Fibroblast of lung (primary cell): ENCODE results near the gene ZNF593. TPM values are rescaled to one million over a fixed set of nuclear protein-coding genes. Genes with fewer than 3 reads are reported as not detected.

ENCODE experiments used
- DNase-seq, 2 donors: peaks; one replicate each; pipeline versions ENCODE4 v3.0.0 to v3.0.0-alpha.2; 2010; ENCODE audit warnings: low read depth in 2 of 2
- H2AFZ ChIP-seq: 2 replicates; pipeline ENCODE4 v1.5.1; 2012; ENCODE audit warnings: low read length, control low read depth, inconsistent platforms
- H3K27ac ChIP-seq: 2 replicates; pipeline ENCODE4 v1.5.1; 2011; ENCODE audit warnings: low read length, control low read depth; ENCODE audit not compliant: insufficient read depth
- H3K27me3 ChIP-seq: 2 replicates; pipeline ENCODE4 v1.5.1; 2011; ENCODE audit warnings: mild to moderate bottlenecking, low read length; ENCODE audit not compliant: control insufficient read depth, insufficient read depth
- H3K36me3 ChIP-seq: 2 replicates; pipeline ENCODE4 v1.5.1; 2011; ENCODE audit warnings: low read length; ENCODE audit not compliant: control insufficient read depth, insufficient read depth
- H3K4me1 ChIP-seq: 2 replicates; pipeline ENCODE4 v1.5.1; 2011; ENCODE audit warnings: low read length; ENCODE audit not compliant: control insufficient read depth, insufficient read depth; ENCODE audit errors: extremely low read depth
- H3K4me2 ChIP-seq: 2 replicates; pipeline ENCODE4 v1.5.1; 2011; ENCODE audit warnings: low read length, control low read depth; ENCODE audit not compliant: insufficient read depth; ENCODE audit errors: extremely low read depth
- H3K4me3 ChIP-seq, 4 experiments: fragments of 200-600 bp in 1 of 4; sonication (generic) in 1 of 4; replicated peaks in 1 of 4; 2 replicates each; pipeline ENCODE4 v1.5.1; 2011 to 2016; ENCODE audit warnings: low read length in 4 of 4, low read depth in 3 of 4, mild to moderate bottlenecking in 3 of 4, control low read depth in 2 of 4, inconsistent platforms in 1 of 4, mixed read lengths in 1 of 4; ENCODE audit not compliant: insufficient read depth in 1 of 4; ENCODE audit errors: control extremely low read depth in 1 of 4
- H3K79me2 ChIP-seq: 2 replicates; pipeline ENCODE4 v1.5.1; 2012; ENCODE audit warnings: mild to moderate bottlenecking, low read length, inconsistent platforms; ENCODE audit not compliant: control insufficient read depth, insufficient read depth
- H3K9ac ChIP-seq: 2 replicates; pipeline ENCODE4 v1.5.1; 2011; ENCODE audit warnings: mild to moderate bottlenecking, low read length, control low read depth; ENCODE audit not compliant: insufficient read depth
- H3K9me3 ChIP-seq: 2 replicates; pipeline ENCODE4 v1.5.1; 2012; ENCODE audit warnings: low read depth, low read length; ENCODE audit not compliant: control insufficient read depth, insufficient read depth
- H4K20me1 ChIP-seq: 2 replicates; pipeline ENCODE4 v1.5.1; 2011; ENCODE audit warnings: low read length; ENCODE audit not compliant: control insufficient read depth, insufficient read depth; ENCODE audit errors: extremely low read depth
- CTCF ChIP-seq, 2 donors: IDR thresholded peaks in 1 of 2; conservative IDR thresholded peaks in 1 of 2; 1 replicate in 1 of 2; 2 replicates in 1 of 2; pipeline ENCODE4 v1.5.1; 2011 to 2012; ENCODE audit warnings: low read length in 2 of 2, control low read depth in 1 of 2, inconsistent platforms in 1 of 2, low read depth in 1 of 2, mild to moderate bottlenecking in 1 of 2
- EZH2 ChIP-seq: IDR thresholded peaks from 2 replicates; pipeline ENCODE4 v1.5.1; 2012; ENCODE audit warnings: low read length, control low read depth, mild to moderate bottlenecking; ENCODE audit errors: missing control alignments
- polyA plus RNA-seq, 2 donors: library from polyadenylated mRNA; depleted of rRNA in 1 of 2; stranded (reverse) in 1 of 2; unstranded in 1 of 2; fragments of >200 nt; gene quantifications; 2 replicates each; pipeline ENCODE4 v1.2.1, GENCODE V29; 2011 to 2012; ENCODE audit warnings: missing spikeins in 1 of 2
- total RNA-seq: library from RNA; depleted of rRNA; stranded (reverse); fragments of >200 nt; gene quantifications from 2 replicates; pipeline ENCODE4 v1.2.1, GENCODE V29; 2014

Gene ZNF593
- total and polyA plus RNA-seq, 2 donors (not counting 1 experiment from before 2014, with no cell fraction given), result 17.6 to 30.7 TPM

- TF ChIP-seq CTCF (conservative IDR thresholded peaks at IDR 0.05 in 1 of 2, IDR thresholded peaks at IDR 0.05 in 1 of 2; ENCODE audit: low read depth in 1 of 2, low read length in 2 of 2) (no peak), EZH2 (no peak)
Observed at GRCh38 chr1:26161415-26162219, 8.1 kb upstream of the ZNF593 start.

GRCh38 chr1:26162220-26162709 is 7.4 kb upstream of the ZNF593 start:
- no peak overlapping the region for H3K9ac ChIP-seq
- no peaks in the 10 kb centered on the region for H3K9me3 ChIP-seq
- H3K4me3 ChIP-seq, result peak overlapping the region in 3 of 4 experiments; percentile 5 to 45 (median 7)
- no peaks in the 10 kb centered on the region for H3K36me3 ChIP-seq
- H3K79me2 ChIP-seq, result no peaks in the 10 kb centered on the region
- peaks cover 3% of the 10 kb centered on the region for H3K27me3 ChIP-seq
- no peak for DNase-seq
- H3K4me2 ChIP-seq, result peak overlapping the region; percentile 80
- peaks cover 2% of the 10 kb centered on the region for H3K4me1 ChIP-seq
- H4K20me1 ChIP-seq, result no peaks in the 10 kb centered on the region
- H2AFZ ChIP-seq, result peak overlapping the region; percentile 34
- no peak overlapping the region for H3K27ac ChIP-seq
- TF ChIP-seq CTCF (conservative IDR thresholded peaks at IDR 0.05 in 1 of 2, IDR thresholded peaks at IDR 0.05 in 1 of 2; ENCODE audit: low read depth in 1 of 2, low read length in 2 of 2) (no peak), EZH2 (no peak)

More at GRCh38 chr1:26161415-26162219, 8.1 kb upstream of the ZNF593 start:
- H3K36me3 ChIP-seq, result no peaks in the 10 kb centered on the region
- peaks cover 2% of the 10 kb centered on the region for H3K4me1 ChIP-seq
- peak overlapping the region; percentile 30 for H3K9ac ChIP-seq
- peak overlapping the region; percentile 35 for H2AFZ ChIP-seq
- H4K20me1 ChIP-seq, result no peaks in the 10 kb centered on the region
- DNase-seq, result peak; percentile 30 to 65
- no peaks in the 10 kb centered on the region for H3K9me3 ChIP-seq
- H3K79me2 ChIP-seq, result no peaks in the 10 kb centered on the region
- H3K4me3 ChIP-seq, result peak overlapping the region; percentile 5 to 45 (median 20)
- peak overlapping the region; percentile 80 for H3K4me2 ChIP-seq
- peaks cover 3% of the 10 kb centered on the region for H3K27me3 ChIP-seq
- H3K27ac ChIP-seq, result no peak overlapping the region

GRCh38 chr1:26163684-26164035 is 6.0 kb upstream of the ZNF593 start:
- peak overlapping the region; percentile 58 for H3K4me2 ChIP-seq
- no peak for DNase-seq

More at GRCh38 chr1:26163684-26164035, 6.0 kb upstream of the ZNF593 start:
- no peak overlapping the region for H3K27ac ChIP-seq
- peaks cover 2% of the 10 kb centered on the region for H3K4me1 ChIP-seq
- peak overlapping the region in 1 of 4 experiments; percentile 36 for H3K4me3 ChIP-seq
- no peaks in the 10 kb centered on the region for H3K36me3 ChIP-seq
- no peak overlapping the region for H3K9ac ChIP-seq
- no peaks in the 10 kb centered on the region for H3K9me3 ChIP-seq
- H3K79me2 ChIP-seq, result no peaks in the 10 kb centered on the region
- no peak overlapping the region for H2AFZ ChIP-seq
- no peaks in the 10 kb centered on the region for H3K27me3 ChIP-seq
- no peak for TF ChIP-seq EZH2
- TF ChIP-seq CTCF (conservative IDR thresholded peaks at IDR 0.05 in 1 of 2, IDR thresholded peaks at IDR 0.05 in 1 of 2; ENCODE audit: low read depth in 1 of 2, low read length in 2 of 2), result no peak
- H4K20me1 ChIP-seq, result no peaks in the 10 kb centered on the region
